Measurements from ENCODE around the gene SPHK2. TPM values are rescaled to one million over a fixed set of nuclear protein-coding genes. Genes with fewer than 3 reads are reported as not detected.
"Not testable (repeated sequence)": the region's sequence is repeated elsewhere in the genome, so short reads cannot be mapped to it uniquely, and the experiment has no call there.

The SPHK2 gene
- total RNA-seq, 2 donors from 2014 or later: 99.5 to 114 TPM

GRCh38 chr19:48629599-48630295, 10.4 kb downstream of the SPHK2 start:
- Mint-ChIP-seq H3K4me3 (peak overlapping the region; percentile 54), H3K4me1 (peaks cover 27% of the 10 kb centered on the region), H3K27me3 (ENCODE audit: insufficient read depth) (no peaks in the 10 kb centered on the region), H3K36me3 (ENCODE audit: low read depth) (peaks cover 14% of the 10 kb centered on the region), H3K9me3 (no peaks in the 10 kb centered on the region), H3K27ac (peak overlapping the region; percentile 95)
- no peaks in the 10 kb centered on the region for H3K9me3 ChIP-seq (ENCODE audit: control insufficient read depth, low read length)
- peak overlapping the region; percentile 57 for H3K27ac ChIP-seq (ENCODE audit: low read depth, low read length)
- TF ChIP-seq, protein P1, sequence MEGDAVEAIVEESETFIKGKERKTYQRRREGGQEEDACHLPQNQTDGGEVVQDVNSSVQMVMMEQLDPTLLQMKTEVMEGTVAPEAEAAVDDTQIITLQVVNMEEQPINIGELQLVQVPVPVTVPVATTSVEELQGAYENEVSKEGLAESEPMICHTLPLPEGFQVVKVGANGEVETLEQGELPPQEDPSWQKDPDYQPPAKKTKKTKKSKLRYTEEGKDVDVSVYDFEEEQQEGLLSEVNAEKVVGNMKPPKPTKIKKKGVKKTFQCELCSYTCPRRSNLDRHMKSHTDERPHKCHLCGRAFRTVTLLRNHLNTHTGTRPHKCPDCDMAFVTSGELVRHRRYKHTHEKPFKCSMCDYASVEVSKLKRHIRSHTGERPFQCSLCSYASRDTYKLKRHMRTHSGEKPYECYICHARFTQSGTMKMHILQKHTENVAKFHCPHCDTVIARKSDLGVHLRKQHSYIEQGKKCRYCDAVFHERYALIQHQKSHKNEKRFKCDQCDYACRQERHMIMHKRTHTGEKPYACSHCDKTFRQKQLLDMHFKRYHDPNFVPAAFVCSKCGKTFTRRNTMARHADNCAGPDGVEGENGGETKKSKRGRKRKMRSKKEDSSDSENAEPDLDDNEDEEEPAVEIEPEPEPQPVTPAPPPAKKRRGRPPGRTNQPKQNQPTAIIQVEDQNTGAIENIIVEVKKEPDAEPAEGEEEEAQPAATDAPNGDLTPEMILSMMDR (conservative IDR thresholded peaks at IDR 0.05): no peak
- H3K27me3 ChIP-seq (ENCODE audit: control insufficient read depth, insufficient read depth, low read length, poor library complexity, severe bottlenecking): no peaks in the 10 kb centered on the region
- peaks cover 24% of the 10 kb centered on the region for H3K4me1 ChIP-seq (ENCODE audit: control insufficient read depth, insufficient read depth, low read length)
- H3K4me3 ChIP-seq (ENCODE audit: low read length): peak overlapping the region; percentile 66
- H3K9ac ChIP-seq (ENCODE audit: extremely low read depth, low read length, poor library complexity, severe bottlenecking): peak overlapping the region; percentile 47
- 35 to 40% methylated on average over 38 to 48 of the region's 48 CpGs for WGBS, 2 experiments (ENCODE audit: insufficient coverage in 1 of 2, insufficient read length in 1 of 2)
- DNase-seq: peak; percentile 99
- peaks cover 10% of the 10 kb centered on the region for H3K36me3 ChIP-seq (ENCODE audit: control insufficient read depth, insufficient read depth, low read length)

DNA sequence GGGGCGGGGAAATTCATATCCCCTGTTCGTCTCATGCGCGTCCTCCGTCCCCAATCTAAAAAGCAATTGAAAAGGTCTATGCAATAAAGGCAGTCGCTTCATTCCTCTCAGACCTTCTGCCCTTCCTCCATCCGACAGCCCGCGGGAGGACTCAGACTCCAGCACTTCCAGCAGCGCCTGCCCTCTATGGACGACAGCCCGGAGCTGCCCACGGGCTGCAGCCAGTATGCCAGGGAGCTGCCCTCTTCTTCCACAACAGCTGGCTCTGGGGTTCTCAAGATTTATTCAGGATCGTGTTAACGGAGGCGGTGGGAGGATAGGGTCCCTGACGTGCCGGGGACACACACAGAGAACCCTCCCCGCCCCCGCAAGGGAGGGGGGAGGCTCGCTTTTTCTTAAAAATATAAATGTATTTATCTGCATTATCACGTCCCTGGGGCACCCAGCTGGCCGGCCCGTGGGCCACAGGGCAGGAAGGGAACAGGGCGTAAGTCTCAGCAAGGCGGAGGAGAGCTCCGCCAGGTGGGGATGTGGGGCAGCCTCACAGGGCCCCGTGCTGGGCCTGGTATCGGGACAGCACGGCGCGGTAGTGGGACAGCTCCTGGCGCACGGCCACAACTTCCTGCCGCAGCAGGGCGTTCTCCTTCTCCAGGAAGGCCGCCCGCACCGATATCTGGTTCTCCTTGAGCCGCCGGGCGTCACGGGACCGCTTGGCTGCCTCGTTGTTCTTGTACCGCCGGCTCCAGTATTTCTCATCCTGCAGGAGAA, 11.2 kb downstream of the SPHK2 start:
- WGBS, 2 experiments (ENCODE audit: insufficient coverage in 1 of 2, insufficient read length in 1 of 2): 10 to 17% methylated on average over 28 to 47 of the region's 47 CpGs
- H3K4me3 ChIP-seq (ENCODE audit: low read length): peak overlapping the region; percentile 66
- Mint-ChIP-seq H3K4me1 (peaks cover 21% of the 10 kb centered on the region), H3K27me3 (ENCODE audit: insufficient read depth) (peaks cover 1% of the 10 kb centered on the region), H3K9me3 (no peaks in the 10 kb centered on the region), H3K36me3 (ENCODE audit: low read depth) (peaks cover 14% of the 10 kb centered on the region), H3K27ac (peak overlapping the region; percentile 95), H3K4me3 (peak overlapping the region; percentile 54)
- peaks cover 27% of the 10 kb centered on the region for H3K4me1 ChIP-seq (ENCODE audit: control insufficient read depth, insufficient read depth, low read length)
- no peaks in the 10 kb centered on the region for H3K9me3 ChIP-seq (ENCODE audit: control insufficient read depth, low read length)
- no peaks in the 10 kb centered on the region for H3K27me3 ChIP-seq (ENCODE audit: control insufficient read depth, insufficient read depth, low read length, poor library complexity, severe bottlenecking)
- peaks cover 10% of the 10 kb centered on the region for H3K36me3 ChIP-seq (ENCODE audit: control insufficient read depth, insufficient read depth, low read length)
- TF ChIP-seq, protein P1 (conservative IDR thresholded peaks at IDR 0.05): peak; percentile 64
- peak overlapping the region; percentile 57 for H3K27ac ChIP-seq (ENCODE audit: low read depth, low read length)
- peak; percentile 90 for DNase-seq
- peak overlapping the region; percentile 47 for H3K9ac ChIP-seq (ENCODE audit: extremely low read depth, low read length, poor library complexity, severe bottlenecking)

GRCh38 chr19:48631225-48631624, 11.9 kb downstream of the SPHK2 start:
- H3K4me1 Mint-ChIP-seq: peaks cover 20% of the 10 kb centered on the region
- Histone ChIP-seq H3K36me3 (ENCODE audit: control insufficient read depth, insufficient read depth, low read length) (peaks cover 10% of the 10 kb centered on the region), H3K9me3 (ENCODE audit: control insufficient read depth, low read length) (no peaks in the 10 kb centered on the region), H3K27ac (ENCODE audit: low read depth, low read length) (no peak overlapping the region), H3K4me1 (ENCODE audit: control insufficient read depth, insufficient read depth, low read length) (peaks cover 27% of the 10 kb centered on the region), H3K9ac (ENCODE audit: extremely low read depth, low read length, poor library complexity, severe bottlenecking) (no peak overlapping the region), H3K27me3 (ENCODE audit: control insufficient read depth, insufficient read depth, low read length, poor library complexity, severe bottlenecking) (peaks cover 6% of the 10 kb centered on the region), H3K4me3 (ENCODE audit: low read length) (peak overlapping the region; percentile 66)
- TF ChIP-seq, protein P1 (conservative IDR thresholded peaks at IDR 0.05): no peak
- H3K27me3 Mint-ChIP-seq (ENCODE audit: insufficient read depth): peaks cover 6% of the 10 kb centered on the region
- no peaks in the 10 kb centered on the region for H3K9me3 Mint-ChIP-seq
- H3K36me3 Mint-ChIP-seq (ENCODE audit: low read depth): peaks cover 14% of the 10 kb centered on the region
- peak; percentile 48 for DNase-seq
- H3K4me3 Mint-ChIP-seq: peak overlapping the region; percentile 54
- 60 to 86% methylated on average over 3 of the region's 3 CpGs for WGBS, 2 experiments (ENCODE audit: insufficient coverage in 1 of 2, insufficient read length in 1 of 2)
- no peak overlapping the region for H3K27ac Mint-ChIP-seq

DNA sequence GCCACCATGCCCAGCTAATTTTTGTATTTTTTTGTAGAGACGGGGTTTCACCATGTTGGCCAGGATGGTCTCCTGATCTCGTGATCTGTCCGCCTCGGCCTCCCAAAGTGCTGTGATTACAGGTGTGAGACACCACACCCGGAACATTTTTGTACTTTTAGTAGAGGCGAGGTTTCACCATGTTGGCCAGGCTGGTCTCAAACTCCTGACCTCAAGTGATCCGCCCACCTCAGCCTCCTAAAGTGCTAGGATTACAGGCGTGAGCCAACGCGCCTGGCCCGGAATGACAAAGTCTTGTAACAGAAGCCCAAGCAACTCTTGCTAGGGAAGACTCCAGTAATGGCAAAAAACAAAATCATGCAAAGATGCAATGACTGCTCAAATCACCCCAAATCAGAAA, 13.0 kb downstream of the SPHK2 start:
- H3K9ac ChIP-seq (ENCODE audit: extremely low read depth, low read length, poor library complexity, severe bottlenecking); H3K27ac ChIP-seq (ENCODE audit: low read depth, low read length); H3K4me3 ChIP-seq (ENCODE audit: low read length); H3K36me3 ChIP-seq (ENCODE audit: control insufficient read depth, insufficient read depth, low read length); H3K9me3 Mint-ChIP-seq; DNase-seq; H3K27ac Mint-ChIP-seq; H3K4me3 Mint-ChIP-seq; H3K9me3 ChIP-seq (ENCODE audit: control insufficient read depth, low read length): not testable (repeated sequence)
- H3K27me3 ChIP-seq (ENCODE audit: control insufficient read depth, insufficient read depth, low read length, poor library complexity, severe bottlenecking): peaks cover 11% of the 10 kb centered on the region
- H3K4me1 ChIP-seq (ENCODE audit: control insufficient read depth, insufficient read depth, low read length): peaks cover 27% of the 10 kb centered on the region
- WGBS, 2 experiments (ENCODE audit: insufficient coverage in 1 of 2, insufficient read length in 1 of 2): 95% methylated on average over 11 of the region's 11 CpGs
- Mint-ChIP-seq H3K4me1 (peaks cover 16% of the 10 kb centered on the region), H3K27me3 (ENCODE audit: insufficient read depth) (peaks cover 13% of the 10 kb centered on the region), H3K36me3 (ENCODE audit: low read depth) (peaks cover 10% of the 10 kb centered on the region)

Data from endodermal cell (in vitro differentiated cells).